ENCODE measurements around the gene LNX1. TPM values are rescaled to one million over a fixed set of nuclear protein-coding genes. Genes with fewer than 3 reads are reported as not detected.
"Not testable (repeated sequence)": the region's sequence is repeated elsewhere in the genome, so short reads cannot be mapped to it uniquely, and the experiment has no call there.

The LNX1 gene
- total and polyA plus RNA-seq, 2 donors (not counting 1 experiment from before 2014, with no cell fraction given), result 0.48 to 1.3 TPM

DNA sequence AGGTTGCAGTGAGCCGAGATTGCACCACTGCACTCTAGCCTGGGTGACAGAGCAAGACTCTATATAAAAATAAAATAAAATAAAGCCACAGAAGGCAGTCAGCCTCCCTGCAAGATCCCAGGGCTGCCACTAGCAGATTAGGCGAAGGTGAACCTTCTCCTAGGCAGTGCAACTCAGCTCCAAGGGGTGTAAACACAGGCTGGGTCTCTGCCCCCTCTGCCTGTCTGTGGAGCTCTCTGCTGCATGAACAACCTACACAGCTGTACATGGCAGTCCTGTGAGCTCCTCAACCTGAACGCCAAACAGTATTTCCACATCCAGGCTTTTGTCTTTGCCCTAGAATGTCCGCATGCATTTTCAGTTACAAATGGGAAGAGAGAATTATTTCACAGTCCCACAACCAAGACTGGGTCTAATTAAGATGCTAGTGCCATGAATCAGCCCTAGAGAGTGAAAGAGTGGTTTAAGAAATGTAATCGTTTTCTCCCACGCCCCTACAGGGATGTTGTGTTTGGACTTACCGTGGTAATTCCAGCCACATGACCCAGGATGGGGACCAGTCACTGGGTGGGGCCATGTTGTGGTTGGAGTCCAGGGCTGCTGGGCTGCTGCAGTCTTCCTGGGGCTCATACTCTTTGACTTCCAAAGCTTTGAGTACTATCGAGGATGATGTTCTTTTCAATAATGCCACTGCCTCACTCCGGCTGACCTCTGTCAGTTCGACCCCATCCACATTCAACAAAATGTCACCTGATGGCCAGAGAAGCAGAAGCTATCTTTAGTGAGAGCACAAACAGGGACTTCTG is 114.9 kb downstream of the LNX1 start:
- TF ChIP-seq EZH2 (IDR thresholded peaks at IDR 0.05; ENCODE audit: low read length, missing control alignments), result no peak
- TF ChIP-seq, protein P1, sequence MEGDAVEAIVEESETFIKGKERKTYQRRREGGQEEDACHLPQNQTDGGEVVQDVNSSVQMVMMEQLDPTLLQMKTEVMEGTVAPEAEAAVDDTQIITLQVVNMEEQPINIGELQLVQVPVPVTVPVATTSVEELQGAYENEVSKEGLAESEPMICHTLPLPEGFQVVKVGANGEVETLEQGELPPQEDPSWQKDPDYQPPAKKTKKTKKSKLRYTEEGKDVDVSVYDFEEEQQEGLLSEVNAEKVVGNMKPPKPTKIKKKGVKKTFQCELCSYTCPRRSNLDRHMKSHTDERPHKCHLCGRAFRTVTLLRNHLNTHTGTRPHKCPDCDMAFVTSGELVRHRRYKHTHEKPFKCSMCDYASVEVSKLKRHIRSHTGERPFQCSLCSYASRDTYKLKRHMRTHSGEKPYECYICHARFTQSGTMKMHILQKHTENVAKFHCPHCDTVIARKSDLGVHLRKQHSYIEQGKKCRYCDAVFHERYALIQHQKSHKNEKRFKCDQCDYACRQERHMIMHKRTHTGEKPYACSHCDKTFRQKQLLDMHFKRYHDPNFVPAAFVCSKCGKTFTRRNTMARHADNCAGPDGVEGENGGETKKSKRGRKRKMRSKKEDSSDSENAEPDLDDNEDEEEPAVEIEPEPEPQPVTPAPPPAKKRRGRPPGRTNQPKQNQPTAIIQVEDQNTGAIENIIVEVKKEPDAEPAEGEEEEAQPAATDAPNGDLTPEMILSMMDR (conservative IDR thresholded peaks at IDR 0.05 in 1 of 2, IDR thresholded peaks at IDR 0.05 in 1 of 2; ENCODE audit: low read depth in 1 of 2, low read length in 2 of 2), result no peak
- Histone ChIP-seq H3K27me3 (ENCODE audit: control insufficient read depth, insufficient read depth, low read length) (no peaks in the 10 kb centered on the region), H3K4me3 (replicated peaks in 1 of 4; ENCODE audit: control extremely low read depth in 1 of 4, insufficient read depth in 1 of 4, low read depth in 3 of 4, low read length in 4 of 4) (peak overlapping the region in 1 of 4 experiments; percentile 12), H3K4me2 (ENCODE audit: extremely low read depth, insufficient read depth, low read length) (peak overlapping the region; percentile 73), H3K9me3 (ENCODE audit: control insufficient read depth, insufficient read depth, low read depth, low read length) (no peaks in the 10 kb centered on the region), H3K9ac (ENCODE audit: insufficient read depth, low read length) (peak overlapping the region; percentile 49), H3K27ac (ENCODE audit: insufficient read depth, low read length) (peak overlapping the region; percentile 95), H4K20me1 (ENCODE audit: control insufficient read depth, extremely low read depth, insufficient read depth, low read length) (no peaks in the 10 kb centered on the region), H3K79me2 (ENCODE audit: control insufficient read depth, insufficient read depth, low read length) (no peaks in the 10 kb centered on the region), H2AFZ (ENCODE audit: low read length) (peak overlapping the region; percentile 66), H3K36me3 (ENCODE audit: control insufficient read depth, insufficient read depth, low read length) (no peaks in the 10 kb centered on the region), H3K4me1 (ENCODE audit: control insufficient read depth, extremely low read depth, insufficient read depth, low read length) (peaks cover 20% of the 10 kb centered on the region)
- DNase-seq (ENCODE audit: low read depth in 2 of 2), result peak; percentile 97 to 99

DNA sequence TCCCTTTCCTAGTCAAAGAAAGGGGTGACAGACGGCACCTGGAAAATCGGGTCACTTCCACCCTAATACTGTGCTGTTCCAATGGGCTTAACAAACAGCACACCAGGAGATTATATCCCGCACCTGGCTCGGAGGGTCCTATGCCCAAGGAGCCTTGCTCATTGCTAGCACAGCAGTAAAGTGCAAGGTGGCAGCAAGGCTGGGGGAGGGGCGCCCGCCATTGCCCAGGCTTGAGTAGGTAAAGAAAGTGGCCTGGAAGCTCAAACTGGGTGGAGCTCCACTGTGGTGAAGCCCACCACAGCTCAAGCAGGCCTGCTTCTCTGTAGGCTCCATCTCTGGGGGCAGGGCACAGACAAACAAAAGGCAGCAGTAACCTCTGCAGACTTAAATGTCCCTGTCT is 124.7 kb downstream of the LNX1 start:
- not testable (repeated sequence) for H3K27ac ChIP-seq (ENCODE audit: insufficient read depth, low read length); H2AFZ ChIP-seq (ENCODE audit: low read length); H3K9me3 ChIP-seq (ENCODE audit: control insufficient read depth, insufficient read depth, low read depth, low read length); DNase-seq (ENCODE audit: low read depth in 2 of 2); H3K4me2 ChIP-seq (ENCODE audit: extremely low read depth, insufficient read depth, low read length); H3K4me1 ChIP-seq (ENCODE audit: control insufficient read depth, extremely low read depth, insufficient read depth, low read length); H3K27me3 ChIP-seq (ENCODE audit: control insufficient read depth, insufficient read depth, low read length); H3K9ac ChIP-seq (ENCODE audit: insufficient read depth, low read length); H3K36me3 ChIP-seq (ENCODE audit: control insufficient read depth, insufficient read depth, low read length); H3K79me2 ChIP-seq (ENCODE audit: control insufficient read depth, insufficient read depth, low read length); H3K4me3 ChIP-seq (replicated peaks in 1 of 4; ENCODE audit: control extremely low read depth in 1 of 4, insufficient read depth in 1 of 4, low read depth in 3 of 4, low read length in 4 of 4); H4K20me1 ChIP-seq (ENCODE audit: control insufficient read depth, extremely low read depth, insufficient read depth, low read length)

DNA sequence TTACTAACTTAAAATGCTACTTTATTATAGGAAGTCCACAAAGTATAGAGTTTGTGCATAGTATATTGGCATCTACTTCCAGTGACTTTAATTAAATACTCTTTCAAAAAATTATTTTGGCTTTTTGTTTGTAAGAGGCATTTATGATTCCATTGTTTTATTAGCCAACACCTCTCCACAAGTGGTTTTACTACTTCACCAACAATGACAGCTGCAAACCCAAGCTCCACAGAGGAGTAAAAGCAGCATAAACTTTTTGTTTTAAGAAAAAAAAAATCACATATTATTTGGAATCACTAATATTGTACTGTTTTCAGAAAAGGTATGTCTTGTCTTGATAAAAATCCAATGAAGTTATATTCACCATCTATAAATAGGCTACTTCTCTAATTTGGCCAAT is 125.4 kb downstream of the LNX1 start:
- H2AFZ ChIP-seq (ENCODE audit: low read length), result no peak overlapping the region
- H4K20me1 ChIP-seq (ENCODE audit: control insufficient read depth, extremely low read depth, insufficient read depth, low read length), result no peaks in the 10 kb centered on the region
- no peak for DNase-seq (ENCODE audit: low read depth in 2 of 2)
- H3K4me2 ChIP-seq (ENCODE audit: extremely low read depth, insufficient read depth, low read length), result no peak overlapping the region
- H3K9ac ChIP-seq (ENCODE audit: insufficient read depth, low read length), result no peak overlapping the region
- no peak overlapping the region for H3K4me3 ChIP-seq (replicated peaks in 1 of 4; ENCODE audit: control extremely low read depth in 1 of 4, insufficient read depth in 1 of 4, low read depth in 3 of 4, low read length in 4 of 4)
- no peaks in the 10 kb centered on the region for H3K4me1 ChIP-seq (ENCODE audit: control insufficient read depth, extremely low read depth, insufficient read depth, low read length)
- no peaks in the 10 kb centered on the region for H3K27me3 ChIP-seq (ENCODE audit: control insufficient read depth, insufficient read depth, low read length)
- no peaks in the 10 kb centered on the region for H3K9me3 ChIP-seq (ENCODE audit: control insufficient read depth, insufficient read depth, low read depth, low read length)
- no peaks in the 10 kb centered on the region for H3K79me2 ChIP-seq (ENCODE audit: control insufficient read depth, insufficient read depth, low read length)
- H3K36me3 ChIP-seq (ENCODE audit: control insufficient read depth, insufficient read depth, low read length), result peaks cover 2% of the 10 kb centered on the region
- no peak for TF ChIP-seq EZH2 (IDR thresholded peaks at IDR 0.05; ENCODE audit: low read length, missing control alignments)
- TF ChIP-seq, protein P1 (conservative IDR thresholded peaks at IDR 0.05 in 1 of 2, IDR thresholded peaks at IDR 0.05 in 1 of 2; ENCODE audit: low read depth in 1 of 2, low read length in 2 of 2), result no peak
- no peak overlapping the region for H3K27ac ChIP-seq (ENCODE audit: insufficient read depth, low read length)

All from fibroblast of lung (primary cell).